Left ventricle myocardium inferior (tissue), 1 donor: ENCODE data around the gene POM121L2. TPM values are rescaled to one million over a fixed set of nuclear protein-coding genes. Genes with fewer than 3 reads are reported as not detected.

Experiments
- DNase-seq: peaks from one replicate; pipeline ENCODE4 v3.0.0-alpha.2; 2020
- H3K27ac ChIP-seq: fragments of 200-600 bp; replicated peaks from 2 replicates; pipeline ENCODE4 v1.8.0; 2021
- H3K27me3 ChIP-seq: fragments of 200-600 bp; 2 replicates; pipeline ENCODE4 v1.8.0; 2021; ENCODE audit warnings: low read depth
- H3K36me3 ChIP-seq: fragments of 200-600 bp; 2 replicates; pipeline ENCODE4 v1.8.0; 2021
- H3K4me1 ChIP-seq: fragments of 200-600 bp; 2 replicates; pipeline ENCODE4 v1.8.0; 2021
- H3K4me3 ChIP-seq: fragments of 200-600 bp; 2 replicates; pipeline ENCODE4 v1.8.0; 2021; ENCODE audit warnings: mild to moderate bottlenecking, moderate library complexity
- H3K9me3 ChIP-seq: fragments of 200-600 bp; replicated peaks from 2 replicates; pipeline ENCODE4 v1.8.0; 2021
- intact Hi-C: fragments of 100-400 bp; cut with micrococcal nuclease; formaldehyde crosslinking; loops from one replicate; pipeline ENCODE4 v1.11.0; 2022
- total RNA-seq: library from RNA; stranded (reverse); fragmentation: NEBNext Ultra II Directional; extraction: Animal tissue kit (Norgen Biotek cat#: 25700); gene quantifications from one replicate; pipeline ENCODE4 v1.2.1, GENCODE V29; 2021
- TF ChIP-seq, protein P1 (sequence below): fragments of 200-600 bp; IDR thresholded peaks from 2 replicates; pipeline ENCODE4 v1.8.0; 2021; ENCODE audit warnings: antibody characterized with exemption, mild to moderate bottlenecking, borderline replicate concordance
- donor health status: DM: no; HTN: yes; CAD: no; lungs with severe emphysema.

The POM121L2 gene
- total RNA-seq, 1 donor from 2014 or later: not detected

DNA sequence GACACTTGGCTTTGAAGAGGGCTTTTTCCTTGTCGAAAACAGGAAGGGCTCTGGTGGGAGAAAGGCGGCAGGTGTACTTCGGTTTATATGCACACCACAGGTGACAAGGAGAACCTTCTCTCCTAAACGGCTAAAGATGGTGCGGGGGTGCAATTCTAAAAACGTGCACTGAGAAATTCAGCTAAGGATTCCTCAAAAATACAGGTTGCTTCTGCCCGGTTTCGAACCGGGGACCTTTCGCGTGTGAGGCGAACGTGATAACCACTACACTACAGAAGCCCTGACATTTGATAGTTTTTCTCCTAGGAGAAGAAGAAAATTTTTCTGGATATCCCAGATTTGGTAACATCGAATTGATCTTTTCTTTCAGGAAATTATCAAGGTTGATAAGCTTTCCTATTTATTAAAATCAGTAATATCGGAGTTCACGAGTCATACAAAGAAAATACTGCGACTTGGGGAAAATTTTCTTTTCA is 32.0 kb downstream of the POM121L2 start:
- Histone ChIP-seq H3K27me3 (peaks cover 100% of the 10 kb centered on the region), H3K9me3 (peaks cover 4% of the 10 kb centered on the region)
- intact Hi-C loops: no loop called here

DNA sequence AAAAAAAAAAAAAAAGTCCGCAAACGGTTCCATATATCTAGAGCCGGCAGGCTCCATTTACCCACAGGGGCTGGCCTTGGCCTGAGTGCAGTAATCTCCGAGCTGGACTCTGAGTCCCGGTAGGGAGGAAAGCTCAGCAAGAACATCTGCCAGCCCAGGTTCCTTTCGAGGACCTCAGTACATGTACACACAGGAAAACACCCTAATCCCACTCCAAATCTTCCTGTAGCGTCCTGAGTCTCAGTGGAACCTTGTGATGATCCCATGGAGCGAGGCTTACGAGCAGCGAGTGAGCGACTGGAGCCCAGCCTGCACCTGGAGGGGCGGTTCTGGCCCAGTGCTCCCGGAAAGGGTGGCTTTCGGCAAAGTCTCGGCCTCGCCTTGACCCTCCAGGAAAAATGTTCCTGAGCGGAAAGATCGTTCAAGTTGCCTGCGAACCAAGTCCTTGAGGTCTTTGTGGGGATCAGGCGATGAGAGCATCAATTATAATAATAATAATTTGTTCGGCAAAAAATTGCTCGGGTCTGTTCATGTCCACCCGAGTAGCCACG is 32.5 kb downstream of the POM121L2 start:
- H3K36me3 ChIP-seq: no peaks in the 10 kb centered on the region

More for the DNA sequence above, 32.0 kb downstream of the POM121L2 start:
- TF ChIP-seq, protein P1, sequence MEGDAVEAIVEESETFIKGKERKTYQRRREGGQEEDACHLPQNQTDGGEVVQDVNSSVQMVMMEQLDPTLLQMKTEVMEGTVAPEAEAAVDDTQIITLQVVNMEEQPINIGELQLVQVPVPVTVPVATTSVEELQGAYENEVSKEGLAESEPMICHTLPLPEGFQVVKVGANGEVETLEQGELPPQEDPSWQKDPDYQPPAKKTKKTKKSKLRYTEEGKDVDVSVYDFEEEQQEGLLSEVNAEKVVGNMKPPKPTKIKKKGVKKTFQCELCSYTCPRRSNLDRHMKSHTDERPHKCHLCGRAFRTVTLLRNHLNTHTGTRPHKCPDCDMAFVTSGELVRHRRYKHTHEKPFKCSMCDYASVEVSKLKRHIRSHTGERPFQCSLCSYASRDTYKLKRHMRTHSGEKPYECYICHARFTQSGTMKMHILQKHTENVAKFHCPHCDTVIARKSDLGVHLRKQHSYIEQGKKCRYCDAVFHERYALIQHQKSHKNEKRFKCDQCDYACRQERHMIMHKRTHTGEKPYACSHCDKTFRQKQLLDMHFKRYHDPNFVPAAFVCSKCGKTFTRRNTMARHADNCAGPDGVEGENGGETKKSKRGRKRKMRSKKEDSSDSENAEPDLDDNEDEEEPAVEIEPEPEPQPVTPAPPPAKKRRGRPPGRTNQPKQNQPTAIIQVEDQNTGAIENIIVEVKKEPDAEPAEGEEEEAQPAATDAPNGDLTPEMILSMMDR: no peak
- H3K27ac ChIP-seq: no peak overlapping the region
- no peaks in the 10 kb centered on the region for H3K36me3 ChIP-seq
- no peak for DNase-seq
- H3K4me3 ChIP-seq: no peak overlapping the region
- H3K4me1 ChIP-seq: no peaks in the 10 kb centered on the region

DNA sequence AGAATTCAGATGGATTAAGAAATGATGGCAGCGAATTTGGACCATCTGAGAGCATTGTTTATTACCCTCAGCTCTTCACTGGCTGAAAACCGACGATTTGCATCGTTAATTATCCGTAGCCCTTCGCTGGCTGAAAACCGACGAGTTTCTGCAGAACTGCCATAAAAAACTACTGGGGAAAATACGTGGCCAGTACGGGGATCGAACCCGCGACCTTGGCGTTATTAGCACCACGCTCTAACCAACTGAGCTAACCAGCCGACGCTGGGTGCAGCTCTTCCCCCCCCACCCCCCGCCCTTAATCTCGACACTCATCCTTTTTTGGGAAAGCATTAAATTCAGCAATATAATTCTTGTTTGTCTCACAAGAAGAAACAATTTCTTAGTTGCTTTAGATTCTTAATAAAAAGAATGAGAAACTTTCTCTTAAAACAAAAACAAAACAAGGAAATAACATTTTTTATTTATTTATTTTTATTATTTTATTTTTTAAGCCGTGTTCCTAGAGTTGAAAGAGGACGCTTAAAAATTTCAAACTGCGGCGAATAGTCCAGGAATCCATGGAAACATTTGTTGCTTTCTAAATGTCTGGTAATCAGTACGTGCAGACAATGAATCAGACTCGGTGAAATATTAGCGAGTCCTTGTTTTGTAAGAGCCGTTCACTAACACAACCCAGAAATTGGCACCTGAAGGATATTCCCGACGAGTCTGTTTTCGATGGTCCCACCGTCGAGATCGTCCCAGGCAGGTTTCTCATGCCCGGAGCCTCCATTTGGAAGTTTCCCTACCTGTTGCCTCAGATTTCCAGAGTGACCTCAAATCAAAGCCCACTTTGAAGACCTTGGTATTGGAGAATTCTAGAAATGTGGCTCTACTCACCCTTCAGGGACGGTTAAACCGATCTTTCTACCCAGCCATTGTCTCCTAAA is 36.8 kb downstream of the POM121L2 start:
- H3K27me3 ChIP-seq: peaks cover 96% of the 10 kb centered on the region

More for the DNA sequence above, 32.5 kb downstream of the POM121L2 start:
- no peaks in the 10 kb centered on the region for H3K4me1 ChIP-seq
- no peak for DNase-seq
- peaks cover 4% of the 10 kb centered on the region for H3K9me3 ChIP-seq
- H3K27ac ChIP-seq: no peak overlapping the region
- intact Hi-C loops: no loop called here
- peaks cover 100% of the 10 kb centered on the region for H3K27me3 ChIP-seq
- no peak overlapping the region for H3K4me3 ChIP-seq
- TF ChIP-seq, protein P1: no peak

DNA sequence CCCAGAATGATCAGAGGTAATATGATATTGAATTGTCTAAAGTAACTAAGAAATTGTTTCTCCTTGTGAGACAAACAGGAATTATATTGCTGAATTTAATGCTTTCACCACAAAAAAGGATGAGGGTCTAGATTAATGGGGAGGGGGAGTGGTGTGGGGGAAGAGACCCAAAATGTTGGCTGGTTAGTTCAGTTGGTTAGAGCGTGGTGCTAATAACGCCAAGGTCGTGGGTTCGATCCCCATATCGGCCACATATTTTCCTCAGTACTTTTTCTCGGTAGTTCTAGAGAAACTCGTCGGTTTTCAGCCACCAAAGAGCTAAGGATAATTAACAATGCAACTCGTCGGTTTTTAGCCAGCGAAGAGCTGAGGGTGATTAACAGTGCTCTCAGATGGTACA is 38.3 kb downstream of the POM121L2 start:
- TF ChIP-seq, protein P1: no peak
- no peaks in the 10 kb centered on the region for H3K36me3 ChIP-seq
- peaks cover 96% of the 10 kb centered on the region for H3K27me3 ChIP-seq
- no peak for DNase-seq
- H3K9me3 ChIP-seq: no peaks in the 10 kb centered on the region
- H3K4me1 ChIP-seq: no peaks in the 10 kb centered on the region
- intact Hi-C loops: no loop called here
- no peak overlapping the region for H3K27ac ChIP-seq
- H3K4me3 ChIP-seq: no peak overlapping the region

More for the DNA sequence above, 36.8 kb downstream of the POM121L2 start:
- H3K36me3 ChIP-seq: no peaks in the 10 kb centered on the region
- intact Hi-C loops: no loop called here
- DNase-seq: no peak
- no peak overlapping the region for H3K4me3 ChIP-seq
- TF ChIP-seq, protein P1: no peak
- no peaks in the 10 kb centered on the region for H3K4me1 ChIP-seq
- no peaks in the 10 kb centered on the region for H3K9me3 ChIP-seq
- H3K27ac ChIP-seq: no peak overlapping the region

DNA sequence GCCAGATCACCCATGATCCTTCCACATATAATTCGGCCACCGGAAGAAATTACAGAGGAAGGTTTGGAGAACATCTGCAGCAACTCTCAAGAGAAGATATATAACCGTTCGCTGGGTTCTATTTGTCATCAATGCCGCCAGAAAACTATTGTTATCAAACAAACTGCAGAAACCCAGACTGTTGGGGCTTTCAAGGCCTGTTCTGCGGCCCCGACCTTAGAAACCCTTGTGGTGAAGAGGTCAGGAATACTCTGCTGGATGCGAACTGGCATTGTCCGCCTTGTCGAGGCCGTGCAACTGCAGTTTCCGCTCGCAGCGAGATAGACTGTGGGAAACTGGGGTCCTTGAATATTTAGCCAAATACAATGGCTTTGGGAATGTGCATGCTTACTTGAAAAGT is 43.3 kb downstream of the POM121L2 start:
- Histone ChIP-seq H3K4me1 (no peaks in the 10 kb centered on the region), H3K27me3 (peaks cover 96% of the 10 kb centered on the region)
- intact Hi-C loops: no loop called here

More for the DNA sequence above, 43.3 kb downstream of the POM121L2 start:
- no peak overlapping the region for H3K27ac ChIP-seq
- no peak for DNase-seq
- H3K9me3 ChIP-seq: no peaks in the 10 kb centered on the region
- H3K36me3 ChIP-seq: no peaks in the 10 kb centered on the region
- TF ChIP-seq, protein P1: no peak
- no peak overlapping the region for H3K4me3 ChIP-seq
